Fibroblast of mammary gland (primary cell): ENCODE results near the gene MGRN1.

Experiments
- DNase-seq: peaks from one replicate; pipeline ENCODE4 v3.0.0-alpha.2; 2010; ENCODE audit warnings: low read depth
- H3K4me3 ChIP-seq: 2 replicates; pipeline ENCODE4 v1.5.1; 2011; ENCODE audit warnings: low read depth, mild to moderate bottlenecking, low read length, moderate library complexity; ENCODE audit not compliant: control insufficient read depth
- CTCF ChIP-seq: conservative IDR thresholded peaks from 2 replicates; pipeline ENCODE4 v1.5.1; 2011; ENCODE audit warnings: low read depth, low read length, inconsistent platforms; ENCODE audit not compliant: control insufficient read depth, insufficient read depth

The MGRN1 gene

GRCh38 chr16:4613636-4614570, 10.7 kb upstream of the MGRN1 start:
- DNase-seq = peak; percentile 35
- TF ChIP-seq CTCF = no peak
- H3K4me3 ChIP-seq = peak overlapping the region; percentile 66

GRCh38 chr16:4614571-4615383, 9.8 kb upstream of the MGRN1 start, which contains the start of gene UBALD1:
Gene UBALD1 (minus strand): TSS chr16:4614888. CDS start chr16:4614797, 91 bp downstream.
- no peak for TF ChIP-seq CTCF
- peak; percentile 83 for DNase-seq
- H3K4me3 ChIP-seq = peak within 1 kb of the TSS; percentile 66

DNA sequence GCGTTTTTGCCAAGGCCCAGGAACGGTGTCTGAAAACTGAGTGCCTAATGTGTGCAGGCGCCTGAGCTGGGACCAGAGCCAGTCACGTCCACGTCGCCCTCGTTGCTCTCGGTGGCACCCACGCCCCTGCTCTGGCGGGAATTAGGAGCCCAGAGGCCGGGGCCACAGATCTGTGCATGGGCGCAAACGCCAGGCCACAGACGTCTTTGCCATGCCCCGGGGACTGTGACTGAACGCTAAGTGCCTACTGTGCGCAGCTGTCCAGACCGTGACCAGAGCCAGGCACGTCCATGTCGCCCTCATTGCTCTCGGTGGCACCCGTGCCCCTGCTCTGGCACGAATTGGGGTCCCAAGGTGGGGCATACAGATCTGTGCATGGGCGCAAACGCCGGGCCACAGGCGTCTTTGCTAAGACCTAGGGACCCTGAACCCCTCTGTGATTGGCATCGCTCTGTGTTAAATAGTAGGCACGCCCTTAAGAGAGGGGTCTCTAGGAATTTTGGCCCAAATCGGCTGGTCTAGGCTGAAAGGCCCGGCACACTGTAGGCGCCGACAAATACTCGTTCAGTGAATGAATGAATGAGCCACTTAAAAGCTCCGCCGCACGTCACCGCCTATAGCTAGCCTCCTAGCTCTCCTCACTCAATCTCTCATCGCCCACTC, 9.1 kb upstream of the MGRN1 start:
- DNase-seq = no peak
- no peak for TF ChIP-seq CTCF
- H3K4me3 ChIP-seq = peak overlapping the region; percentile 49

DNA sequence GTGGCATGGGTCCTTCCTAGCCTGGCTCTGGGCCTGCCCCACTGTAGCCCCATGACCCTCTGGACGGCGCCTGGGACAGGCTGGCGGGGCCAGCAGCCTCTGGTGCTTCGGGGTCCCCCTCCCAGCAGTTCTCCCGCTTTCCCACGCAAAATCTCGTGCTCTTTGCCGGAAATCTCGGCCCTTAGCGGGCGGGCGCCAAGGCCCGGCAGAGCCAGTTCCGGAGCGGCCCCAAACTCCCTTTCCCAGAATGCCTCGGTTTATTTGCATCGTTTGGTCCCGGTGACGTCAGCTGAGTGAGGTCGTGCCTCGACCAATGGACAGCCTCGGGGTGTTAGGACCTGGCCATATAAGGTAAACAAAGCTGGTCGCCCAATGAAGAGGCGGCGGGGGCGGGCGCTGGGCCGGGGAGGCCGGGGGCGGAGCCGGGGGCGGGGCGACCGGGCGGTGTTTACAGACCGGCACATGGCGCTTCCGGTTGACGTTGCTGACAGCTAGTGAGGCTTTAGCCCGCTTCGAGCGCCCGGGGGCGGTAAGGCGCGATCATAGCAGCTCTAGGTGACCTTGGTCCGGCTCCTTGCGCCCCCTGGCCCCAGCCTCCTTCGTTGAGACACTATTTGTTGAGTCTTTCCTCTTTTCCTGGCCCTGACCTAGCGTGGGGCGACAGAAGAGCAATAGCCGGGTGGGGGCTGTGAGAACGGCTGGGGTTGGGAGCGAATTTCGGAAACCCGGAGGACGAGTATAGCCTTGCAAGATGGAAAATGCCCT, 8.4 kb upstream of the MGRN1 start:
- peak; percentile 19 for TF ChIP-seq CTCF
- peak overlapping the region; percentile 47 for H3K4me3 ChIP-seq

GRCh38 chr16:4617880-4618279, 6.7 kb upstream of the MGRN1 start:
- no peak for TF ChIP-seq CTCF
- H3K4me3 ChIP-seq = no peak overlapping the region
- DNase-seq = no peak

More for the DNA sequence above, 8.4 kb upstream of the MGRN1 start:
- peak; percentile 100 for DNase-seq
